Measurements from ENCODE around the gene FBXL16. TPM values are rescaled to one million over a fixed set of nuclear protein-coding genes. Genes with fewer than 3 reads are reported as not detected.

FBXL16 gene
- total RNA-seq, 1 experiment from 2014 or later, result 9.9 TPM

GRCh38 chr16:723695-724094, 18.1 kb upstream of the FBXL16 start:
- no peak for DNase-seq (ENCODE audit: low spot score)

- no peak for DNase-seq (ENCODE audit: low spot score)
These were observed 17.4 kb upstream of the FBXL16 start for GRCh38 chr16:722835-723633.

- no peak for DNase-seq (ENCODE audit: low spot score)
These were observed 16.4 kb upstream of the FBXL16 start for GRCh38 chr16:721765-722540.

- DNase-seq (ENCODE audit: low spot score), result peak; percentile 70
These were observed 15.6 kb upstream of the FBXL16 start, which contains the start of gene ANTKMT for GRCh38 chr16:720990-721764. Gene ANTKMT, plus strand, starts transcription at chr16:721146. Its CDS starts 129 bp downstream, at chr16:721275.

GRCh38 chr16:720447-720989, 14.9 kb upstream of the FBXL16 start:
- DNase-seq (ENCODE audit: low spot score), result peak; percentile 74

GRCh38 chr16:719815-720446, 14.3 kb upstream of the FBXL16 start:
- peak; percentile 61 for DNase-seq (ENCODE audit: low spot score)

- no peak for DNase-seq (ENCODE audit: low spot score)
These were observed 13.3 kb upstream of the FBXL16 start for GRCh38 chr16:718922-719321.

- DNase-seq (ENCODE audit: low spot score), result no peak
These were observed 12.8 kb upstream of the FBXL16 start for GRCh38 chr16:718389-718788.

- no peak for DNase-seq (ENCODE audit: low spot score)
These were observed 12.0 kb upstream of the FBXL16 start for GRCh38 chr16:717450-718245.

- no peak for DNase-seq (ENCODE audit: low spot score)
These were observed 11.2 kb upstream of the FBXL16 start for GRCh38 chr16:716768-717325.

- no peak for DNase-seq (ENCODE audit: low spot score)
These were observed 10.6 kb upstream of the FBXL16 start for GRCh38 chr16:716200-716568.

GRCh38 chr16:715477-716199, 10.0 kb upstream of the FBXL16 start:
- DNase-seq (ENCODE audit: low spot score), result no peak

GRCh38 chr16:714558-715476, 9.2 kb upstream of the FBXL16 start, which contains the start of gene METRN:
Gene METRN, plus strand, starts transcription at chr16:715118. Its CDS starts 172 bp downstream, at chr16:715290.
- peak; percentile 79 for DNase-seq (ENCODE audit: low spot score)

- peak; percentile 65 for DNase-seq (ENCODE audit: low spot score)
These were observed 8.5 kb upstream of the FBXL16 start for GRCh38 chr16:714079-714478.

- DNase-seq (ENCODE audit: low spot score), result peak; percentile 99
These were observed 7.2 kb upstream of the FBXL16 start for GRCh38 chr16:712740-713250.

GRCh38 chr16:711548-712320, 6.1 kb upstream of the FBXL16 start:
- peak; percentile 79 for DNase-seq (ENCODE audit: low spot score)

- no peak for DNase-seq (ENCODE audit: low spot score)
These were observed 5.5 kb upstream of the FBXL16 start for GRCh38 chr16:711084-711483.
